ENCODE data around the gene ENTR1.
A peak's percentile ranks its signal among the peaks of the same experiment; 100 is the strongest.
"Not testable (repeated sequence)": the region's sequence is repeated elsewhere in the genome, so short reads cannot be mapped to it uniquely, and the experiment has no call there.

Gene ENTR1

GRCh38 chr9:136438548-136439480, 28.4 kb upstream of the ENTR1 start:
- DNase-seq (ENCODE audit: low read depth in 2 of 2), result peak; percentile 33 to 56

GRCh38 chr9:136437839-136438547, 27.6 kb upstream of the ENTR1 start:
- DNase-seq (ENCODE audit: low read depth in 2 of 2), result no peak

GRCh38 chr9:136437430-136437829, 27.0 kb upstream of the ENTR1 start:
- DNase-seq (ENCODE audit: low read depth in 2 of 2), result no peak

- no peak for DNase-seq (ENCODE audit: low read depth in 2 of 2)
Observed at GRCh38 chr9:136436055-136436634, 25.7 kb upstream of the ENTR1 start.

GRCh38 chr9:136434580-136435169, 24.3 kb upstream of the ENTR1 start:
- DNase-seq (ENCODE audit: low read depth in 2 of 2), result no peak

- DNase-seq (ENCODE audit: low read depth in 2 of 2), result no peak
Observed at GRCh38 chr9:136433849-136434579, 23.6 kb upstream of the ENTR1 start.

GRCh38 chr9:136433043-136433715, 22.8 kb upstream of the ENTR1 start:
- DNase-seq (ENCODE audit: low read depth in 2 of 2), result no peak

GRCh38 chr9:136432591-136432990, 22.2 kb upstream of the ENTR1 start:
- no peak for DNase-seq (ENCODE audit: low read depth in 2 of 2)

- DNase-seq (ENCODE audit: low read depth in 2 of 2), result no peak
Observed at GRCh38 chr9:136431782-136432350, 21.5 kb upstream of the ENTR1 start.

- DNase-seq (ENCODE audit: low read depth in 2 of 2), result no peak
Observed at GRCh38 chr9:136430588-136431234, 20.3 kb upstream of the ENTR1 start.

DNA sequence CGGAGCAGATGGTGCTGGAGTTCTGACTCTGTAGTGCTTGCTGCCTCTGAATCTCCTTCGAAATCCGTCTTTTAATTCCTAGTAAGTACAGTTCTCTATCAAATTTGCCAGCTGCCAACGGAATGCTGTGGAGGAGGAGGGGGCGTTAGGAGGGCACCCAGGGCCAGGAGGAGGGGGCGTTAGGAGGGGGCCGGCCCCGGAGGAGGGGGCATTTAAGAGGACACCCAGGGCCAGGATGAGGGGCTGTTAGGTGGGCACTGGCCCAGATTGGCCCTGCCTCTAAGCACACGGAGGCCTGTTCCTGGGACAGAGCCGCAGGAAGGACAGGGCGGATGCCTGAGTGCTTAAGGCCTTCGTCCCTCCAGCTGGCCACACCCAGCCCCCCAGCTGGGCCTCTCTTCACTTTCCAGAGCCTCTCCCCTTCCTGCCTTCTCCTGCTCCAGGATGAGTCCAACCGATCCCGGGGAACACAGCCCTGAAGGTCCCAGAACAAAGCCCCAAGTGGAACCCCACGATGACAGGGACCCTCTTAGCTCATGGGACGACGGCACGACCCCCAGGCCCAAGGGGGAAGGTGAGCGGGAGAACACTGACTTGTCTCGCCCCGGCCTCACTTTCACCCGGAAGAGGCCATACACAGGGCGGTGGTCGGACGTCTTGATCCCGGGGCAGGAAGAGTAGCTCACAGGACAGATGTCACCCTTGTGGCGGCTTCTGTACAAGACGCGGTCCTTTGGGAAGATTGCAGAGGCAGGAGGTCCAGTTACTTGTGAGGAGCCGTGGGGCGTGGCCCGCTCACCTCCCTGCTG, 19.5 kb upstream of the ENTR1 start:
- DNase-seq (ENCODE audit: low read depth in 2 of 2), result no peak

DNA sequence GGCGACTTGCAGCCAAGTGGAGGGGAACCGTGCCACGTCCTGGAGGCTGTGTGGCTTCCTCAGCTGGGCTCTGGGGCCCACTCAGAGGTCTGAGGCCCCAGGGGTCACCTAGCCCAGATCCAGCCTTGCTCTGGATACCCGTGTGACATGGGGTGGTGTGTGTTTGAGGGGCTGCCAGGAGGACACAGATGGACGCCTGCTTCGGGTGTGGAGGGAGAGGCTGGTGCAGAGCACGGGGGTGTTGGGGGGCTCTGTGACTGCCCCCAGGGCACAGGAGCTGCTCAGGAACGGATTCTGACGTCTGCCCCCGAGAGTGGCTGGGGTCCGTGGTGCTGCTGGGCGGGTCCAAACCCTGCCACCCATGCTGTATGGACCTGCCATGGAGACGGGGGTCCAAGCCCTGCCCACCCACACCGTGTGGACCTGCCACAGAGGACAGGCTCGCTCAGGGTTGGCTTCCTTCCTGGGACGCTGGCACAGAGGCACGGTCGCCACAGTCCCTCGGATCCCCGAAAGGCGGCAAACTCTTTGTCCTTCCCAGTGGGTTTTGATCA, 18.7 kb upstream of the ENTR1 start:
- no peak for DNase-seq (ENCODE audit: low read depth in 2 of 2)

GRCh38 chr9:136426787-136427186, 16.4 kb upstream of the ENTR1 start:
- DNase-seq (ENCODE audit: low read depth in 2 of 2), result no peak

GRCh38 chr9:136425367-136425766, 15.0 kb upstream of the ENTR1 start:
- DNase-seq (ENCODE audit: low read depth in 2 of 2), result not testable (repeated sequence)

DNA sequence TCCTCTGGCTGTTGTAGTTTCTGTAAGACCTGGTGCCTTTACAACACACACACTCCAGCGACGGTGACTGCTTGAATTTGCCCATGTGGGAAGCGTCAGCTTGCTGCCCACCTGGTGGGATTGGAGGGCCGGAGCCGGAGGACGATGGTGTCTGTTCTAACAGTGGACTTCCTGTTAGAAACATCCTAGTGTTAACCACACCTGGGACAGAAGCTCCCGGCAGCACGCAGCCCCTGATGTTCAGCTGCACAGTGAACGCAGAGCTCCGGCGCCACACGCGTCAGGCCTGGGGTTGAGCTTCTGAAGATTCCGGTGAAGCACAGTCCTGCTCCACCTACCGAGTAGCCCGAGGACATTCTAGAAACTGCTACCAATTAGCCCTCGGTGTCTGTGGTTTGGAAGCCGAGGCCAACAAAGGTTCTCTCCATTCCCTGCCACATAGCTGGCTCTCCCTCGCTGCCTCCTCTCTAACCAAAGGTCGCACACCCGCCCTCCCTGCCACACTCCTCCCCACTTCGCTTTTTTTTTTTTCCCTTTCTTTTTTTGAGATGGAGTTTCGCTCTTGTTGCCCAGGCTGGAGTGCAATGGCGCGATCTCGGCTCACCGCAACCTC, 14.4 kb upstream of the ENTR1 start:
- DNase-seq (ENCODE audit: low read depth in 2 of 2), result no peak

DNA sequence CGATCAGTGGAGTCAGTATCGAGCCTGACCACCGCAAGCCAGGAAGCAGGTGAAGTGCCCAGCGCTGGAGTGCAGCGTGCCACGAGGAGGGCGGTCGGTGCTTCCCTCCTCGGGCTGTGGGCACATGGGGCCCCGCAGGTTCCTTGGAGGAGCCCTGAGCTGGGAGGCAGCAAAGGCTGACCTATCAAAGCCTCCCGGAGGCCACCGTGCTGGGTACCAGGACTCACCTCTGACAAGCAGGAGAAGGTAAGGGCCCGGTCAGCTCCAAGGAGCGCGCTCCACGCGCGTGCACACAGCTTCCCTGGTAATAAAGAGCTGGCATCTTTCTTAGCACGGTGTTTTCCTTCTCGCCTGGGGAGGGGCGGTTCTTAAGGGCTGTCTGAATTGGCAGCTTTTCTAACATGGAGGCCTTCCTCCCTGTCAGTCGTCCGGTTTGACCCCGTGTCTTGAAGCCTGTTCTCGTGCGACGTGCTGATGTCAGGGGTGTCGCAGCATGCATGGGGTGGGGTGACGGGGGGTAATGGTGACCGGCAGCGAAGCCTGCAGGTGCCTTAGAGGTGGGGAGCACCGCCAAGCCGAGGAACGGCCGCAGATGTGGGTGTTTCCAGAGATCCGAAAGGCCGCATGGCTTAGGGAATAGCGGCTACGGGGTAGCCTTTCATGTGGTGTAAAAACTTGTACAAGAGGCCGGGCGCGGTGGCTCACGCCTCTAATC, 13.2 kb upstream of the ENTR1 start:
- DNase-seq (ENCODE audit: low read depth in 2 of 2), result no peak

- no peak for DNase-seq (ENCODE audit: low read depth in 2 of 2)
Observed at GRCh38 chr9:136422876-136423275, 12.5 kb upstream of the ENTR1 start.

DNA sequence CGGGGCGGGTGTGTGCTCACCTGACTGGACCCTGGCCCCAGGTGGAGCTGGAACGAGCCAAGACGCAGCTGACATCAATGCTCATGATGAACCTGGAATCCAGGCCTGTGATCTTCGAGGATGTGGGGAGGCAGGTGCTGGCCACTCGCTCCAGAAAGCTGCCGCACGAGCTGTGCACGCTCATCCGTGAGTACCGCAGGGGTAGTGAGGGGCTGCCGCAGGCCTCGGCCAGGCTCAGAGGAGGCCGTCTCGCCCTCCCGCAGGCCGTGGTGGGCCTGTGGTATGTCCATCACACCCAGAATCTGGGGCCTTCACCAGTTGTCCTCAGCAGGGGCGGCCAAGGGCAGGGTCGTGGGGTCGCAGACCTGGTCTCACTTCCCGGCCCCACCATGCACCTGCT, 11.4 kb upstream of the ENTR1 start:
- DNase-seq (ENCODE audit: low read depth in 2 of 2), result no peak
